ENCODE results near the gene COX17.

COX17 gene

GRCh38 chr3:119673875-119674274, 3.3 kb downstream of the COX17 start:
- FAIRE-seq: no peak

DNA sequence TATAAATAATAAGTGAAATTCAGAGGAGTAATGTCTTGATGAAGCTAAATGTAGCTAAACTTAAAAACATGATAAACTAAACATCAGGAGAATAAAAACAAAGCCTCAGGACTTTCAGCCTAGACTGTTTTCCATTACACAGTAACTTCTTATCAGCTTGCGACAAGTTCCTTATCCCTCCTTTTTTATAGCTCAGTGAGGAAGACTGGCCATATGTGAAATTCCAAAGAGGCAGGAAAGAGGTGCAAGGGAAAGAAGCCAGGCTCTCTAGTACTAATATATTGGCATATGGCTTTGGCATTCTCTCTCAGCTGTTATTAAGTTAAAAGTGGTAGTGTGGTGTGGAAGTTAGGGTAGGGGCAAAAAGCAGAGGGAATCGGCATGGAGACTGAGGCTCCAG, 4.4 kb downstream of the COX17 start:
- no peak for FAIRE-seq

DNA sequence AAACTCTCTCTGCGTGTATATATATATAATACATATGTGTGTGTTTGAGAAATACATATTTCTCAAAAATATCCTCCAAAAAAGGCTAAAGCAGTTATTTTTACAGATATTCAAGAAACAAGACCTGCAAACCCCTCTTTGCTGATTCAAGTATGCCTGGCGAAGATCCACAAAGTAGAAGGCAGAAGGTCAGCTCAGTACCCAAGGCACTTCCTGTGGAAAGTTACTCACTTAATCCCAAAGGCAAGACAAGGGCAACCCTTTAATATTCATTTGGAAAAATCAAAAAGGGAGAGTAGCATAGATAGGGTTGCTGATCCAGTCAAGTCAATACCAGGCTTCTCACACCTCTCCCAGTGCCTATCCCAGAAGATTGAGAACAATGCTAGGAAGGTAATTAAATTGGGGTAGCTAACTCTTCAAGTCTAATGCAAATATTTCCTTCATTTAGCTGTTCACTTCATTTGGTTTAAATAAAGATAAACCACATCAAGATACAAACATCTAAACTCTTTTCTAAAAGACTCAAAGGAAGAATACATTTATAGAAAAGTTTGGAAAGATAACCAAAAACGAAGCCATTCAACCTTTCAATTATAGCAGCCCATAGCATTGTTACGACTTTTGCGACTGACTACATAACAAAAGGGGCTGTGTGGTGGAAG, 7.2 kb downstream of the COX17 start:
- FAIRE-seq: no peak

DNA sequence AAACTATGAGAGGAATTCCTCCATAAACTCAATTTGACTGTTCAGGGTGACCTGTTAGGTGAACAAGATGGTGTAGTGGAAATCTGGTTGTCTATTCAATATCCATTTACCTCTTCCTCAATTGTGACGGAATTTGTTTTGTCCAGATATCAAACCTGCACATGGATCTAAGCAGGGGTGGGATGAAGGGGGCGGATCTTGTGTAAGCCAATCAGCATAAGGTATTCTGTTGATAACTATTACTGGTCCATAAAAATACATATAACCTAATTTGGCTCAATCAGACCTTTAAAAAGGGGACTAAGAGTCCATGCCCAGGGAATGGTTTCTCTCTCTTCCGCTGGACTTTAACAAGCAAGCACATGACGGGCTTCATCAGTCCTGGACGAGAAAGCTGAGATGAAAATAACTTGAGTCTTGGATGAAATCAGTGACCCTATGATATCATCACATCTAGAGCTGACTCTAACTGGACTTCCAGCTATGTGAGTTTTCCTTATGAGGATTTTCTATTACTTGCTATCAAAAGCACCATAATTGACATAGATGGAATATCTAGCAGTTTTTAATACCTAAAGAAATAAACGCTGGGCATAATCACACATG, 11.1 kb downstream of the COX17 start:
- FAIRE-seq: no peak

GRCh38 chr3:119664850-119665379, 12.3 kb downstream of the COX17 start:
- no peak for FAIRE-seq

GRCh38 chr3:119664370-119664769, 12.8 kb downstream of the COX17 start:
- no peak for FAIRE-seq

- no peak for FAIRE-seq
Observed at GRCh38 chr3:119663885-119664284, 13.3 kb downstream of the COX17 start.

DNA sequence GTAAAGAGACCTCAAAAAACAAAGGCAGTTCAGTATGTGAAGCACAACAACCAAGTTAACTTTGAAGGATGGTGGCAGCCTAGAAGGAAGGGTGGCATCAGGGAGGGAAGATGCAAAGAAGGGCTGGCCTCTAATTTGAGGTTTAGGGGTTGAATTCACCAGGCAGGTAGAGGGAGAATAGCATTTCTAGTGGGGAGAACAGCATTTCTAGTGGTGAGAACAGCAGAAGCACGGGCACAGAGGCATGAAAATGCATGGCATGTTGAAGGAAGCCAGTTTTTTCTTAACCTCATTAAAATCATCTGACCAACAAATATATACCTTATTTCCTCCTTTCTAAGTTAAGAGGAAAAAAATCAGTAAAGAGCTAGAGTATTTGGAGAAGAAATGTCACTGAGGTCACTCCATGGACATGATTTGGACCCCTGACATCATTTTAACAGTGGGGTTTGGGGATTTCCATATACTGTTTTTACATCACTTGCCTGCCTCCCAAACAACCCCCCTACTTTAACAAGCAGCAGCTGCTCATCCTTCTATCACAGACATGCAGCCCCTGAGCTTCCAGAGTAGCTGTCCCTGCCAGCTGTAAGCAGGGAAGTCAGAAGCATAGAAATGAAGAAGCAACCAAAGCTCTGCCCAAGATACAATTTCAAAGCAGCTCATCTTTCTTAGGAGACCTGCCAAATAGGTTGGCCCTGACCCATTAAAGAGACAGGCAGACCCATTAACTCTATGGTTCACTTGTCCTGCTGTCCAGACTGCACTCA, 14.4 kb downstream of the COX17 start:
- no peak for FAIRE-seq

- FAIRE-seq: no peak
Observed at GRCh38 chr3:119660474-119661440, 16.4 kb downstream of the COX17 start, which contains the start of gene POPDC2. POPDC2 (minus strand) TSS chr3:119660589; CDS start chr3:119660423, 166 bp downstream.

- FAIRE-seq: no peak
Observed at GRCh38 chr3:119659606-119660291, 17.5 kb downstream of the COX17 start.

GRCh38 chr3:119658994-119659393, 18.2 kb downstream of the COX17 start:
- FAIRE-seq: no peak

DNA sequence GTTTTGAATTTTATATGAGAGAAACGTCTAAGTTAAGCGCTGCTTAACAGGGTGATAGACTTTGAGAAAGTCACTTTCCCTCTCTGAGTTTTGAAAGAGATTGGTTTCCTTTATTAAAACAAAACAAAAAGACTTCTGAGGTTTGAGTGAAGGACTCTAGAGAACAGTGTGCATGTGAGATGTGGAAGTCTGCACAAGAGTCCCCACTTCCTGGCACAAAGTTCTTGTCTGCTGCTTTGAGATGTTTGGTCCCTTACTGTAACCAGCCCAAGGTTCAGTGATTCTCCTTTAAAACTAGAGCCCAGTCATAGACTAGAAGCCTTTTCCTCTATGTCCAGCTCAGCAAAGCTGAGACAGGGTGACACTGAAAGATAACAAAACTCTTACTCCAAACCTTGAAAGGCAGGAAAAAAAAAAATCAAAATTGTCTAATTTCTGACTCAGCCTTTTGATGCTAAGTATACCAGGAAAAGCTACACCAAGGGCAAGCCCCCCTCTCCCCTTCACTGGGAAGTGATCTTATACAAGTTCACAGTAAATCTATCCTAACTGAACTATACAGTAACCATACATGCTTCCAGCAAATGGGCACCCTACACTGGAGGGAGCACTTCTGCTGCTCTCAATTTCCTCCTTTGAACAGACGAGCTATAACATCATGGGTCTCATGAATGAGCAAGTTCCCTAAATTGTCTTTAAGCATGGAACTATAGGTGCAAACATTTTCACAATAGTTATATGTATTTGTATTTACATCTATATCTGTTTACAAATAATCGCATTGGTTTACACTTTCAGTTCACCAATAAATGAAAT, 19.1 kb downstream of the COX17 start:
- no peak for FAIRE-seq

DNA sequence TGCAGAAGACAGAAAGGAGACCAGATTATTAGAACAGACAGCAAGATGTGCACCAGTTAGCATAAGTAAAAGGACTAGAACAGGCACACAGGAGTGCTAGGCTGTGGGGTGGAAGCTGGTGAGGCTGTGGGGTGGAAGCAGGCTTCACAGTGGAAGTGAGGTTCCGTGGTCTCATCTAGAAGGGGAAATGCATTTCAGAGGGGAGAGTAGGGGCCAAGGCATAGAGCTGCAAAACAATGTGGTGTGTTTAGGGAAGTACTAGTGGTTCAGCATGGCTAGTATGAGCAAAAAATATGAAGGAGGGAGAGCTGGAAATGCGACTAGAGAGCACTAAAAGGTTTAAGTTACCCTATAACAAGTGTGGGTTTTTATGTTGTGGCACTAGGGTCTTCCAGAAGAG, 23.3 kb downstream of the COX17 start:
- FAIRE-seq: no peak

DNA sequence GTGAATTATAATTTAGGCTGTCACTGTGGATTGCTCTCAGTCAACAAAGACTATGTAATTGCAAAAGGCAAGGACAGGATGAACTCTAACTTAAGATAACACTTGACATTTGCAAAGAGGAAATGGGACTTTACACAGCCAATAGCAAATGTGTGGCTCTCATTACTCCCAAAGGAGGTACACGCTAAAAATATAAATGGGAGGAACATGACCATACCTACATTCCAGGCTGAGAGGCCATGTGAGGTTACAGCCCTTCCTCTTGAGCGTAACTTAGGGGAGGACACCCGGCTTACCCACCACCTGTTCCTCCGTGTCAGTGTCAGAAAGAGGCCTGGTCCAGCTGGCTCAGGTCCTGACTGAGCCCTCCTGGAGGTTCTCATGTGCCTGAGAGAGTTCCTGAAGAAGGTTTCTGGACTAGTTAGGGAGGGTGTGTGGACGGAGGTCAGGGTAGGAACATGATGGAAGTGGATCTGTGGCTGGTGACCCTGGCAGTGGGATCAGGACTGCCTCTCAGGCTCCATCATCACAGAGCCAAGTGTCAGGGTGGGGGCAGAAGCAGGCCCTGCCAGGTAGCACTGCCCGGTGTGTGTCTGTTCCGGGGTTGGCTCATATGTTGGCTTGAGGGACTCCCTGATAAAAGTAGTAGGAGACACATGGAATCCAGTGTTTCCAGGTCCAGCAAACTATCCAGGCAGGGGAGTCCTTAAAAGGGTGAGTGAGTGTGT, 24.7 kb downstream of the COX17 start:
- FAIRE-seq: no peak

DNA sequence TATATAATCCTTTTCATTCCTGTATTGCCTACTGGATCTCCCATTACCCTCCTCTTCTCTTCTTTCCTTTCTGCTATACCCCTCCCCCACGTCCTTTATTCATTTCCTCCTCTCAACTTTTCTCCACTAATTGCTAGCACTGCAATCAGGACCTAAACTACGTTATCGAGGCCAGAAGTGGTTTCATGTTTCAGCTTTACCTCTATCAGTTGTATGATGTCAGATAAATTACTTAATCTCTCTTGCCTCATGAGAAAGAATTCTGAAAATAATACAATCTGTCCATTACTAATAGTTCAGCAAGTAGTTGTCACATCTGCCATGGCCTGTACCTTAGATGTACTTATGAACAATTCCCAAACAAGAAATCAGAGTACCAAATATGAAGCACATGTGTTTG, 27.4 kb downstream of the COX17 start:
- FAIRE-seq: no peak

- FAIRE-seq: no peak
Observed at GRCh38 chr3:119647843-119648575, 29.2 kb downstream of the COX17 start.

- no peak for FAIRE-seq
Observed at GRCh38 chr3:119647171-119647570, 30.0 kb downstream of the COX17 start.

DNA sequence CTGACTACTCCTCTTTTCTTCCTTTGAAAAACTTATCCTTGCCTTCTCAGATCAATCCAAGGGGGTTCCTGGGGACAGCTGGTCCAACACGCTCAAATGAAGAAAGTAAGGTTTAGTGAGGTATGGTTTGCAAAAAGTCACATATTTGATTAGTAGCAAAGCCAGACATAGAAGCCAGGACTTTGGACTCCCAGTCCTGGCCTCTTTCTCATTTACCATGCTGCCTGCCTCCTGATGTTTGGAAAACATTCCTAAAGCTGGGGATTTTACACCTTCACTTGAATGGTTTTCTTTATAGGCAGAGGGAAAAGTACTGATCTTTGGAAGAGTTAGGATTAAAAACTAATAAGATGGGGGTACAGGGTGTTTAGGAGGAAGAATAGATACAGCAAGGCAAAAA, 31.4 kb downstream of the COX17 start:
- no peak for FAIRE-seq

- no peak for FAIRE-seq
Observed at GRCh38 chr3:119644481-119644880, 32.7 kb downstream of the COX17 start.

DNA sequence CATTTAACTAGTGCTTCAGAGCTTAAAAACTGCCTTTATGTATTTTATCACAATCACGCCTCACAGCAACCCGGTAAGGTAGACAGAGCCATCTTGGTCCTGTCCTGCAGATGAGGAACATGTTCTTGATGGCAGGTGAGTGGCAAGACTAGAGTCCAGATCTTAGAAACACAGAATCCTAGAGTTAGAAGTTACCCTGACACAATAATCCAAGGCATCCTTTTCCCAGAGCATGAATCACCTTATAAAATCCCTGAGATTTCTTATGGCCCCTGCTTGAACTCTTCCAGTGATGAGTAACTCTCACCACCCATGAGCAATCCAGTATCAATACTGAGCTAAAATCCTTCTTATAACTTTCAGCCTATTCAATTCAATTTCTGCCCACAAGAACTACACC, 33.7 kb downstream of the COX17 start:
- no peak for FAIRE-seq
